Glutamatergic neuron (in vitro differentiated cells): ENCODE measurements around the gene MED13L. TPM values are rescaled to one million over a fixed set of nuclear protein-coding genes. Genes with fewer than 3 reads are reported as not detected.

Experiments
- DNase-seq: peaks from one replicate; pipeline ENCODE4 v3.0.0; 2022
- H3K27ac Mint-ChIP-seq: one replicate; pipeline ENCODE4 v1.8.0; 2020; ENCODE audit warnings: mild to moderate bottlenecking, mixed read lengths, inconsistent platforms; ENCODE audit not compliant: unreplicated experiment
- H3K27me3 Mint-ChIP-seq: one replicate; pipeline ENCODE4 v1.8.0; 2020; ENCODE audit warnings: mild to moderate bottlenecking, moderate library complexity, mixed read lengths, inconsistent platforms; ENCODE audit not compliant: unreplicated experiment
- H3K36me3 Mint-ChIP-seq: one replicate; pipeline ENCODE4 v1.8.0; 2020; ENCODE audit warnings: mild to moderate bottlenecking, mixed read lengths, inconsistent platforms; ENCODE audit not compliant: unreplicated experiment
- H3K4me1 Mint-ChIP-seq: one replicate; pipeline ENCODE4 v1.8.0; 2020; ENCODE audit warnings: mild to moderate bottlenecking, low read depth, mixed read lengths, inconsistent platforms; ENCODE audit not compliant: unreplicated experiment
- H3K4me3 Mint-ChIP-seq: one replicate; pipeline ENCODE4 v1.8.0; 2020; ENCODE audit warnings: mild to moderate bottlenecking, mixed read lengths, inconsistent platforms; ENCODE audit not compliant: unreplicated experiment
- H3K9me3 Mint-ChIP-seq: one replicate; pipeline ENCODE4 v1.8.0; 2020; ENCODE audit warnings: mild to moderate bottlenecking, moderate library complexity, mixed read lengths, inconsistent platforms; ENCODE audit not compliant: unreplicated experiment
- CTCF ChIP-seq: fragments of 200-600 bp; sonication (generic); IDR thresholded peaks from one replicate; pipeline ENCODE4 v1.5.0; 2021; ENCODE audit not compliant: partially characterized antibody, unreplicated experiment
- total RNA-seq: library from RNA; stranded (reverse); fragmentation: NEBNext Ultra II Directional; extraction: Animal tissue kit (Norgen Biotek cat#: 25700); gene quantifications from one replicate; pipeline ENCODE4 v1.2.1, GENCODE V29; 2021; ENCODE audit not compliant: unreplicated experiment

Gene MED13L
- total RNA-seq, 1 donor from 2014 or later, result 95.5 TPM

DNA sequence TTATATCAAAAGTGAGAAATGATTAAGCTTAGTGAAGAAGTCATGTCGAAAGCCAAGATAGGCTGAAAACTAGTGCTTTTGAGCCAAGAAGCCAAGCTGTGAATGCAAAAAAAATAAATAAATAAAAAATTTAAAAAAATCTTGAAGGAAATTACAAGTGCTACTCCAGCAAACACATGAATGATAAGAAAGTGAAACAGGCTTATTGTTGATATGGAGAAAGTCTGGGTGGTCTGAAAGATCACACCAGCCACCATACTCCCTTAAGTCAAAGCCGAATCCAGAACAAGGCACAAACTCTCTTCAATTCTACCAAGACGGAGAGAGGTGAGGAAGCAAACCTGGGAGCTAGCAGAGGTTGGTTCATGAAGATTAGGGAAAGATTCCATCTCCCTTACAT, 49.7 kb downstream of the MED13L start:
- H3K36me3 Mint-ChIP-seq, result no peaks in the 10 kb centered on the region
- H3K27ac Mint-ChIP-seq, result no peak overlapping the region
- H3K4me1 Mint-ChIP-seq, result peaks cover 4% of the 10 kb centered on the region
- no peak for TF ChIP-seq CTCF
- no peaks in the 10 kb centered on the region for H3K27me3 Mint-ChIP-seq
- H3K9me3 Mint-ChIP-seq, result no peaks in the 10 kb centered on the region
- no peak overlapping the region for H3K4me3 Mint-ChIP-seq
- DNase-seq, result no peak

- no peak for TF ChIP-seq CTCF
- H3K36me3 Mint-ChIP-seq, result no peaks in the 10 kb centered on the region
- DNase-seq, result no peak
- no peak overlapping the region for H3K27ac Mint-ChIP-seq
- no peaks in the 10 kb centered on the region for H3K9me3 Mint-ChIP-seq
- H3K27me3 Mint-ChIP-seq, result no peaks in the 10 kb centered on the region
- no peak overlapping the region for H3K4me3 Mint-ChIP-seq
- peaks cover 4% of the 10 kb centered on the region for H3K4me1 Mint-ChIP-seq
Observed at GRCh38 chr12:116226026-116226425, 51.5 kb downstream of the MED13L start.

DNA sequence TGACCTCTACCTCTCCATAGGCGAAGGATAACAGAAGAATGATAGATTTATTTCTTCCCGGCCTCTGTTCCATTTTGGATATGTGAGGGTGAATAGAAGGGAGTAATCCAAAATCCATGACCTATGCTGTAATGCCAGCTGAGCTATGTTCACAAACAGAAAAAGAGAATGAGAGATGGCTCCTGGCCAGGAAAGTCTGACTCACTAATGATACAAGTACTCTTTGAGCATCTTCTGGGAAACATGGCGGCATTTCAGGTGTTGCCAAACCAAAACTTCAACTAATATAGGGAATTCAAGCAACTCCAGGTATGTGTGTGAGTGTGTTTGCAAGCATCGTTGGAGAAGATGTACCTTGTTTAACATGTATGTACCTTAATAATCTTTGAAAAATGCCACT, 55.1 kb downstream of the MED13L start:
- H3K4me1 Mint-ChIP-seq, result peaks cover 4% of the 10 kb centered on the region
- DNase-seq, result no peak
- H3K9me3 Mint-ChIP-seq, result no peaks in the 10 kb centered on the region
- no peak overlapping the region for H3K27ac Mint-ChIP-seq
- H3K4me3 Mint-ChIP-seq, result no peak overlapping the region
- H3K36me3 Mint-ChIP-seq, result no peaks in the 10 kb centered on the region
- no peak for TF ChIP-seq CTCF
- H3K27me3 Mint-ChIP-seq, result no peaks in the 10 kb centered on the region

DNA sequence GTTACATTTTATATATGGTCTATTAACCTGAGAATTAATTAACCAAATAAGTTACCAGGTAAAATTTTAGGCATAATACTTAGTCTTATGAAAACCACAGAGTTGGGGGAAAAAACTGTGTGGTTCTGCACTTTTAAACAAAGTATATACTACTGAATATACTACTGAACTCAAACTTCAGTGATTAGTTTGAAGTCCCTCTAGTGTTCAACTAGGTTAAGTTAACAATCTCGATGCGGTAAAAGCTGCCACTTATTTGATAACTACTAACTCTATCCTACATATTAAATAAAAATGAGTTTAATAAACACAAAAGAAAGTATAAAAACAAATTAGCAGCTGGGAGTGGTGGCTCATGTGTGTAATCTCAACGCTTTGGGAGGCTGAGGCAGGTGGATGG, 56.7 kb downstream of the MED13L start:
- no peaks in the 10 kb centered on the region for H3K36me3 Mint-ChIP-seq
- TF ChIP-seq CTCF, result no peak
- peaks cover 2% of the 10 kb centered on the region for H3K4me1 Mint-ChIP-seq
- H3K4me3 Mint-ChIP-seq, result no peak overlapping the region
- no peak for DNase-seq
- no peaks in the 10 kb centered on the region for H3K27me3 Mint-ChIP-seq
- H3K27ac Mint-ChIP-seq, result no peak overlapping the region
- H3K9me3 Mint-ChIP-seq, result no peaks in the 10 kb centered on the region

DNA sequence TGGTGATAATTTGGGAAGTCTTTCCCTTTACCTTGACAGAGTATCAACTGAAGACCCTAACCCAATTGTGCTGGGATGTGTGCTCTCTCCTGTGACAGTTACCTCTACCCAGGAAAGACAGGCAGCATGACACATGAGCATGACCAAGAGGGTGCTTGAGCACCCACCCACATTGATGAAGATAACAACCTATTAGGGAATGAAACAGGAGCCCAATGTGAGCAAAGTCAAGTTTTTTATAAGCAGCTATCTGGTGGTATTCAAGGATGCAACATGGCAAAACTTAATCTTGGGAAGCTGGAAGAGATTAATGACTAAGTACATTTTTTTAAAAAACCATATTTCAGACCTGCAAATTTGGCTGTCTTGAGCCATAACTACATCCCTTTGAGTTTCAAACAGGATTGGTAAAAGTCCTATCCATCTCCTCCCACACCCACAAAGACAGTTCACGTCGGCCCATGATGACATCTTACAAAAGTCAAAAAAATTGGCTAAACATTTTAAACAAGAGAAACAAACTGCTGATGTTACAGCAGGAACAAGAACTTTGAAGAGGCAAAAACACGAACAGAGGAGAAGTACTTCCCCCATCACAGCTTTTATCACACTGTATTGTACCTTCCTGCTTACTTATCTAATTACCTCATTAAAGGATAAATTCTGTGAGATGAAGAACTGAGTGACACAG, 60.3 kb downstream of the MED13L start:
- no peaks in the 10 kb centered on the region for H3K36me3 Mint-ChIP-seq
- H3K9me3 Mint-ChIP-seq, result no peaks in the 10 kb centered on the region
- no peak overlapping the region for H3K27ac Mint-ChIP-seq
- H3K4me3 Mint-ChIP-seq, result no peak overlapping the region
- DNase-seq, result no peak
- no peaks in the 10 kb centered on the region for H3K27me3 Mint-ChIP-seq
- no peak for TF ChIP-seq CTCF
- H3K4me1 Mint-ChIP-seq, result peaks cover 13% of the 10 kb centered on the region
